Measurements from ENCODE around the gene RPH3AL. TPM values are rescaled to one million over a fixed set of nuclear protein-coding genes. Genes with fewer than 3 reads are reported as not detected.

Gene RPH3AL, protein sequence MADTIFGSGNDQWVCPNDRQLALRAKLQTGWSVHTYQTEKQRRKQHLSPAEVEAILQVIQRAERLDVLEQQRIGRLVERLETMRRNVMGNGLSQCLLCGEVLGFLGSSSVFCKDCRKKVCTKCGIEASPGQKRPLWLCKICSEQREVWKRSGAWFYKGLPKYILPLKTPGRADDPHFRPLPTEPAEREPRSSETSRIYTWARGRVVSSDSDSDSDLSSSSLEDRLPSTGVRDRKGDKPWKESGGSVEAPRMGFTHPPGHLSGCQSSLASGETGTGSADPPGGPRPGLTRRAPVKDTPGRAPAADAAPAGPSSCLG
- 4.5 TPM for polyA plus RNA-seq (2013, experiment 1 of 2)
- polyA plus RNA-seq (2013, experiment 2 of 2), result 4.8 TPM

DNA sequence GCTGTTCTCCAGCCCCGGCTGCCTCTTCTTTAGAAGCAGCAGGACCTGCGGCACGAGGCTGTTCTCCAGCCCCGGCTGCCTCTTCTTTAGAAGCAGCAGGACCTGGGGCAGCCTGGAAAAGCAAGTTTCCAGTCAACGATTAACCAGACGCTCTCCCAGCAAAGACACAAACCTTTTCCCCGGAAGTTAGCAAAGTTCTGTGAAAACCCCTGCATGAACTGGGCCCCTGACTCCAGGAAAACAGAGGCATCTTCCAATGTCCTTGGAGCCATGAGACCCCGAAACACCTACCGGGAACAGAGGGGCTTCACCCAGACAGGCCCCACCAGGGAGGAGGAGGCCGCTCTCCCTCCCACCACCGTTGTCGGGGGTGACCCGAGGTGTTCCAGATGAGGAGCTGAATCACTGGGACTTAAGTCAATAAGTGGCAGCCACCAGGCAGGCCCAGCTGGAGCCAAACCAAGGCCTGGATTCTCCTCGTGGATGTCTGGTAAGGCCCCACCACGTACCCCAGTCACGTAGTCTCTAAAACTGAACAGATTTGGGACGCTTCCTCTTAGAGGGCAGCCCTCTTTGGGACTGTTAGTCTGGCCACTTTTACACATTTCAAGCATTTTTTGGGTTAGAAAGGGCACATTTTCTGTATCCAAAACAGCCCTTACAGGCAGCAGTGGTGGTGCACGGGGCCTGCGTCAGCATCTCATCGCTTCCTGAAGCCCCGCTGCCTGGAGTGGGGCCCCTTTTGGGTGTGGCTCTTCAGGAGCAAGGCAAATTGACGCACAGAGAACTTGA, at the start of gene RPH3AL:
Gene RPH3AL, minus strand, starts transcription at position 387 of the 792 bp plus-strand sequence. CDS start 25,264 bp downstream, outside the sequence.
- H3K23ac ChIP-seq (ENCODE audit: low read length), result no peak within 1 kb of the TSS
- H3K4me2 ChIP-seq (ENCODE audit: low read length), result no peak within 1 kb of the TSS
- H2AK5ac ChIP-seq (ENCODE audit: low read length), result no peak within 1 kb of the TSS
- no peak within 1 kb of the TSS for H2BK15ac ChIP-seq (replicated peaks; ENCODE audit: low read depth)
- no peak within 1 kb of the TSS for H2BK5ac ChIP-seq (ENCODE audit: low read length)
- H4K8ac ChIP-seq (ENCODE audit: low read depth, low read length), result no peak within 1 kb of the TSS
- H4K5ac ChIP-seq (ENCODE audit: low read length), result no peak within 1 kb of the TSS
- H3K9ac ChIP-seq (ENCODE audit: low read length), result peak within 1 kb of the TSS; percentile 12
- peak; percentile 72 for DNase-seq
- no peaks in the 10 kb centered on the region for H3K27me3 ChIP-seq (ENCODE audit: insufficient read depth, low read length, poor library complexity)
- no peaks in the 10 kb centered on the region for H3K79me1 ChIP-seq (ENCODE audit: low read length)
- no peaks in the 10 kb centered on the region for H3K36me3 ChIP-seq (ENCODE audit: control insufficient read depth, insufficient read depth, low read length)
- H3K79me2 ChIP-seq (ENCODE audit: control insufficient read depth, insufficient read depth, low read length), result no peaks in the 10 kb centered on the region
- no peaks in the 10 kb centered on the region for H3K4me1 ChIP-seq (ENCODE audit: control insufficient read depth, low read depth, low read length)
- no peak within 1 kb of the TSS for H3K4ac ChIP-seq (ENCODE audit: low read depth, low read length)
- no peak within 1 kb of the TSS for H3K27ac ChIP-seq (ENCODE audit: low read depth, low read length)
- peak within 1 kb of the TSS; percentile 37 for H3K56ac ChIP-seq (ENCODE audit: low read length)
- no peak within 1 kb of the TSS for H2BK120ac ChIP-seq (ENCODE audit: low read depth, low read length)
- no peak within 1 kb of the TSS for H3K4me3 ChIP-seq (ENCODE audit: low read length)
- no peak within 1 kb of the TSS for H3K18ac ChIP-seq (ENCODE audit: low read length)
- no CpG with 5 or more reads among the region's 22 CpGs for WGBS (ENCODE audit: extremely low coverage, insufficient coverage, low lambda C conversion rate)

DNA sequence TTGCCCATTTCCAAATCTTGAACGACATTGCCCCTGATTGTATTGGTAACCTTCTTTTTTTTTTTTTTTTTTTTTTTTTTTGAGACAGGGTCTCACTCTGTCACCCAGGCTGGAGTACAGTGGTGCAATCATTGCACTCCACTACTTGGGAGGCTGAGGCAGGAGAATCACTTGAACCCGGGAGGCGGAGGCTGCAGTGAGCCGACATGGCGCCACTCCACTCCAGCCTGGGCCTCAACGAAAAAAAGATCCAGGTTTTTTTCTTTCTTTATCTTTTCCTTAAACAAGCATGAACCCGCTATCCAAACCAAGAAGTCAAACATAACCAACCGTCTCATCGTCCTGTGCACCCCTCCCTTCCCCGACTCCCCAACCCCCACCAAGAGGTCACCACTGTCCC, 47.6 kb upstream of the RPH3AL start:
- no peak overlapping the region for H3K4me3 ChIP-seq (ENCODE audit: low read length)
- H3K4me2 ChIP-seq (ENCODE audit: low read length), result no peak overlapping the region
- H3K23ac ChIP-seq (ENCODE audit: low read length), result no peak overlapping the region
- H3K27me3 ChIP-seq (ENCODE audit: insufficient read depth, low read length, poor library complexity), result no peaks in the 10 kb centered on the region
- no peak overlapping the region for H4K8ac ChIP-seq (ENCODE audit: low read depth, low read length)
- no peak overlapping the region for H3K9ac ChIP-seq (ENCODE audit: low read length)
- H3K79me1 ChIP-seq (ENCODE audit: low read length), result no peaks in the 10 kb centered on the region
- no peak overlapping the region for H4K5ac ChIP-seq (ENCODE audit: low read length)
- no peak overlapping the region for H2BK120ac ChIP-seq (ENCODE audit: low read depth, low read length)
- no peak overlapping the region for H2BK5ac ChIP-seq (ENCODE audit: low read length)
- no peak overlapping the region for H2BK15ac ChIP-seq (replicated peaks; ENCODE audit: low read depth)
- no peak overlapping the region for H3K56ac ChIP-seq (ENCODE audit: low read length)
- no peak for DNase-seq
- H3K79me2 ChIP-seq (ENCODE audit: control insufficient read depth, insufficient read depth, low read length), result no peaks in the 10 kb centered on the region
- no peak overlapping the region for H3K27ac ChIP-seq (ENCODE audit: low read depth, low read length)
- no CpG with 5 or more reads among the region's 10 CpGs for WGBS (ENCODE audit: extremely low coverage, insufficient coverage, low lambda C conversion rate)
- no peak overlapping the region for H3K4ac ChIP-seq (ENCODE audit: low read depth, low read length)
- no peaks in the 10 kb centered on the region for H3K4me1 ChIP-seq (ENCODE audit: control insufficient read depth, low read depth, low read length)
- H3K18ac ChIP-seq (ENCODE audit: low read length), result no peak overlapping the region
- no peak overlapping the region for H2AK5ac ChIP-seq (ENCODE audit: low read length)
- no peaks in the 10 kb centered on the region for H3K36me3 ChIP-seq (ENCODE audit: control insufficient read depth, insufficient read depth, low read length)

DNA sequence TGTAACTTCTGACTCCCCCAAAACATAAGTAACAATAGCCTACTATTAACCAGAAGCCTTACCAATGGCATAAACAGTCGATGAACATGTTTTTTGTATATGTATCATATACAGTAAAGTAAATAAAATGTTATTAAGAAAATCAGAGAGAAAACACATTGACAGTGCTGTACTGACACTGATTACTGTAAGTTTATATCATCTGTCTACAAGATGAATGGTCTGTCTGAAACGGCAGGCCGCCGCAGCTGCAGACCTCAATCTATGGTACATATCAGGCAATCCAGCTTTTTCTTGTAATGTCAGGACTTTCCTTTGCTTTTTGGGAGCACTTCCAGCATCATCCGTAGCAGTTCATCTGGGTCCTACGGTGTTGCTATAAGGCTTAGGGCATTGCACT, 44.2 kb upstream of the RPH3AL start:
- Histone ChIP-seq H3K79me1 (ENCODE audit: low read length) (no peaks in the 10 kb centered on the region), H3K27me3 (ENCODE audit: insufficient read depth, low read length, poor library complexity) (no peaks in the 10 kb centered on the region), H3K36me3 (ENCODE audit: control insufficient read depth, insufficient read depth, low read length) (no peaks in the 10 kb centered on the region), H4K5ac (ENCODE audit: low read length) (no peak overlapping the region), H3K4me3 (ENCODE audit: low read length) (no peak overlapping the region), H2BK5ac (ENCODE audit: low read length) (no peak overlapping the region), H4K8ac (ENCODE audit: low read depth, low read length) (no peak overlapping the region), H3K4me1 (ENCODE audit: control insufficient read depth, low read depth, low read length) (no peaks in the 10 kb centered on the region), H3K23ac (ENCODE audit: low read length) (no peak overlapping the region), H3K79me2 (ENCODE audit: control insufficient read depth, insufficient read depth, low read length) (no peaks in the 10 kb centered on the region), H3K9ac (ENCODE audit: low read length) (no peak overlapping the region), H2BK120ac (ENCODE audit: low read depth, low read length) (no peak overlapping the region), H3K56ac (ENCODE audit: low read length) (no peak overlapping the region), H3K4ac (ENCODE audit: low read depth, low read length) (no peak overlapping the region), H3K18ac (ENCODE audit: low read length) (no peak overlapping the region), H2AK5ac (ENCODE audit: low read length) (no peak overlapping the region), H2BK15ac (replicated peaks; ENCODE audit: low read depth) (no peak overlapping the region), H3K4me2 (ENCODE audit: low read length) (no peak overlapping the region), H3K27ac (ENCODE audit: low read depth, low read length) (no peak overlapping the region)
- no CpG with 5 or more reads among the region's 6 CpGs for WGBS (ENCODE audit: extremely low coverage, insufficient coverage, low lambda C conversion rate)
- DNase-seq, result no peak

DNA sequence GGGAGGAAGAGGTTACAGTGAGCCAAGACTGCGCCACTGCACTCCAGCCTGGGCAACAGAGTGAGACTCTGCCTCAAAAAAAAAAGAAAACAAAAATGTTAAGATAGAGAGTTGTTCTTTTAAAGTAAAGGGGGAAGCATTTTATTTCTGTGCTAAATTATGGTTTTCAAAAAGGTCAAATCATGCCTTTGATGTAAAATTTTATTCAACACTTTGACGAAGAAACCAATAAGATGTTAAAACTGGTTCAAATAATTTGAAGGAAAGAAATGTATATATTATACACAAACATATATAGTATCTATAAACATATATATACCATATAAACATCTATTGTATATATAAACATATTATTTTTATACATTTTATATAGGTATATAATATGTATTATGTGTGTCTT, 43.4 kb upstream of the RPH3AL start:
- H3K4me2 ChIP-seq (ENCODE audit: low read length), result no peak overlapping the region
- H3K4me3 ChIP-seq (ENCODE audit: low read length), result no peak overlapping the region
- no peak overlapping the region for H4K5ac ChIP-seq (ENCODE audit: low read length)
- H2BK15ac ChIP-seq (replicated peaks; ENCODE audit: low read depth), result no peak overlapping the region
- no peak overlapping the region for H3K56ac ChIP-seq (ENCODE audit: low read length)
- H4K8ac ChIP-seq (ENCODE audit: low read depth, low read length), result no peak overlapping the region
- no peak overlapping the region for H3K23ac ChIP-seq (ENCODE audit: low read length)
- no peak overlapping the region for H2BK5ac ChIP-seq (ENCODE audit: low read length)
- no peak overlapping the region for H2BK120ac ChIP-seq (ENCODE audit: low read depth, low read length)
- no peak overlapping the region for H3K18ac ChIP-seq (ENCODE audit: low read length)
- no peak overlapping the region for H2AK5ac ChIP-seq (ENCODE audit: low read length)
- H3K9ac ChIP-seq (ENCODE audit: low read length), result no peak overlapping the region
- H3K27me3 ChIP-seq (ENCODE audit: insufficient read depth, low read length, poor library complexity), result no peaks in the 10 kb centered on the region
- WGBS (ENCODE audit: extremely low coverage, insufficient coverage, low lambda C conversion rate), result no CpG with 5 or more reads among the region's 2 CpGs
- H3K79me2 ChIP-seq (ENCODE audit: control insufficient read depth, insufficient read depth, low read length), result no peaks in the 10 kb centered on the region
- H3K4ac ChIP-seq (ENCODE audit: low read depth, low read length), result no peak overlapping the region
- no peaks in the 10 kb centered on the region for H3K4me1 ChIP-seq (ENCODE audit: control insufficient read depth, low read depth, low read length)
- no peak overlapping the region for H3K27ac ChIP-seq (ENCODE audit: low read depth, low read length)
- DNase-seq, result no peak
- no peaks in the 10 kb centered on the region for H3K36me3 ChIP-seq (ENCODE audit: control insufficient read depth, insufficient read depth, low read length)
- H3K79me1 ChIP-seq (ENCODE audit: low read length), result no peaks in the 10 kb centered on the region

DNA sequence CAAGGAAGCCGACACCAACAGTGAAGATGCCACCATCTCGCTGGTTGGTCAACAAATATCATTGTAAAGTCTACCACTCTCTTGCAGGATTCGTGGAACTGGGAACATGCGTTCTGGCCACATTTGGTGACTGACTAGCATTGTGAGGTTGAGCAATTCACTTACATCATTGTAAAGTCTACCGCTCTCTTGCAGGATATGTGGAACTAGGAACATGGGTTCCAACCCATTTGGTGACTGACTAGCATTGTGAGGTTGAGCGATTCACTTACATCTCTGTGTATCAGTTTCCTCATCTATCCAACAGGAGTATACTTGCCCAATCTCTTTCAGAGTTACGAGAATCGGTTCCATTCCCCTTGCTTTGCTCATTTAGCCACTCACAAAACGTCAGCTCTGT, 42.6 kb upstream of the RPH3AL start:
- Histone ChIP-seq H2BK5ac (ENCODE audit: low read length) (no peak overlapping the region), H3K23ac (ENCODE audit: low read length) (no peak overlapping the region), H2AK5ac (ENCODE audit: low read length) (no peak overlapping the region), H3K79me2 (ENCODE audit: control insufficient read depth, insufficient read depth, low read length) (no peaks in the 10 kb centered on the region), H3K4me2 (ENCODE audit: low read length) (no peak overlapping the region), H3K79me1 (ENCODE audit: low read length) (no peaks in the 10 kb centered on the region), H3K36me3 (ENCODE audit: control insufficient read depth, insufficient read depth, low read length) (no peaks in the 10 kb centered on the region), H3K27me3 (ENCODE audit: insufficient read depth, low read length, poor library complexity) (no peaks in the 10 kb centered on the region), H3K4me3 (ENCODE audit: low read length) (no peak overlapping the region), H4K5ac (ENCODE audit: low read length) (no peak overlapping the region), H3K9ac (ENCODE audit: low read length) (no peak overlapping the region), H3K4ac (ENCODE audit: low read depth, low read length) (no peak overlapping the region), H3K27ac (ENCODE audit: low read depth, low read length) (no peak overlapping the region), H3K4me1 (ENCODE audit: control insufficient read depth, low read depth, low read length) (no peaks in the 10 kb centered on the region), H3K18ac (ENCODE audit: low read length) (no peak overlapping the region), H2BK15ac (replicated peaks; ENCODE audit: low read depth) (no peak overlapping the region), H3K56ac (ENCODE audit: low read length) (no peak overlapping the region), H2BK120ac (ENCODE audit: low read depth, low read length) (no peak overlapping the region), H4K8ac (ENCODE audit: low read depth, low read length) (no peak overlapping the region)
- WGBS (ENCODE audit: extremely low coverage, insufficient coverage, low lambda C conversion rate), result no CpG with 5 or more reads among the region's 9 CpGs
- no peak for DNase-seq
